ENCODE measurements around the gene SLC1A3.

The SLC1A3 gene

GRCh38 chr5:36628695-36629094 is 22.3 kb downstream of the SLC1A3 start:
- Histone ChIP-seq H3K36me3 (ENCODE audit: control insufficient read depth, insufficient read depth, low read length) (no peaks in the 10 kb centered on the region), H3K27me3 (replicated peaks; ENCODE audit: control insufficient read depth, insufficient read depth, low read length) (no peaks in the 10 kb centered on the region), H3K4me3 (replicated peaks; ENCODE audit: low read depth, low read length) (no peak overlapping the region)
- DNase-seq (ENCODE audit: extremely low read depth, insufficient read length) = no peak
- no peak for TF ChIP-seq CTCF (IDR thresholded peaks at IDR 0.05; ENCODE audit: insufficient read depth, low read length, poor library complexity, severe bottlenecking)

- no peaks in the 10 kb centered on the region for H3K27me3 ChIP-seq (replicated peaks; ENCODE audit: control insufficient read depth, insufficient read depth, low read length)
- no peak overlapping the region for H3K4me3 ChIP-seq (replicated peaks; ENCODE audit: low read depth, low read length)
- no peak for DNase-seq (ENCODE audit: extremely low read depth, insufficient read length)
- no peak for TF ChIP-seq CTCF (IDR thresholded peaks at IDR 0.05; ENCODE audit: insufficient read depth, low read length, poor library complexity, severe bottlenecking)
- H3K36me3 ChIP-seq (ENCODE audit: control insufficient read depth, insufficient read depth, low read length) = no peaks in the 10 kb centered on the region
Measured at GRCh38 chr5:36629729-36630128, 23.3 kb downstream of the SLC1A3 start.

- DNase-seq (ENCODE audit: extremely low read depth, insufficient read length) = no peak
- no peak overlapping the region for H3K4me3 ChIP-seq (replicated peaks; ENCODE audit: low read depth, low read length)
- no peak for TF ChIP-seq CTCF (IDR thresholded peaks at IDR 0.05; ENCODE audit: insufficient read depth, low read length, poor library complexity, severe bottlenecking)
- H3K36me3 ChIP-seq (ENCODE audit: control insufficient read depth, insufficient read depth, low read length) = no peaks in the 10 kb centered on the region
- H3K27me3 ChIP-seq (replicated peaks; ENCODE audit: control insufficient read depth, insufficient read depth, low read length) = no peaks in the 10 kb centered on the region
Measured at GRCh38 chr5:36630201-36631145, 24.1 kb downstream of the SLC1A3 start.

- DNase-seq (ENCODE audit: extremely low read depth, insufficient read length) = no peak
- Histone ChIP-seq H3K27me3 (replicated peaks; ENCODE audit: control insufficient read depth, insufficient read depth, low read length) (no peaks in the 10 kb centered on the region), H3K4me3 (replicated peaks; ENCODE audit: low read depth, low read length) (no peak overlapping the region), H3K36me3 (ENCODE audit: control insufficient read depth, insufficient read depth, low read length) (no peaks in the 10 kb centered on the region)
- no peak for TF ChIP-seq CTCF (IDR thresholded peaks at IDR 0.05; ENCODE audit: insufficient read depth, low read length, poor library complexity, severe bottlenecking)
Measured at GRCh38 chr5:36631154-36631553, 24.7 kb downstream of the SLC1A3 start.

- Histone ChIP-seq H3K36me3 (ENCODE audit: control insufficient read depth, insufficient read depth, low read length) (no peaks in the 10 kb centered on the region), H3K4me3 (replicated peaks; ENCODE audit: low read depth, low read length) (no peak overlapping the region), H3K27me3 (replicated peaks; ENCODE audit: control insufficient read depth, insufficient read depth, low read length) (no peaks in the 10 kb centered on the region)
- DNase-seq (ENCODE audit: extremely low read depth, insufficient read length) = no peak
- no peak for TF ChIP-seq CTCF (IDR thresholded peaks at IDR 0.05; ENCODE audit: insufficient read depth, low read length, poor library complexity, severe bottlenecking)
Measured at GRCh38 chr5:36631620-36632362, 25.4 kb downstream of the SLC1A3 start.

Data from GM06990 (cell line).